ENCODE measurements around the gene MYO5B. TPM values are rescaled to one million over a fixed set of nuclear protein-coding genes. Genes with fewer than 3 reads are reported as not detected.

Gene MYO5B
- polyA plus RNA-seq, 1 donor from 2014 or later: 0.42 TPM

- no peaks in the 10 kb centered on the region for H3K79me2 ChIP-seq (replicated peaks; ENCODE audit: insufficient read depth, low read length)
- no peaks in the 10 kb centered on the region for H3K27me3 ChIP-seq (ENCODE audit: insufficient read depth, low read depth, low read length)
- no peak overlapping the region for H3K4me2 ChIP-seq (ENCODE audit: low read length)
- H3K9me2 ChIP-seq (ENCODE audit: insufficient read depth, low read length): no peaks in the 10 kb centered on the region
- no peaks in the 10 kb centered on the region for H3F3A ChIP-seq (ENCODE audit: insufficient read depth, low read length, poor library complexity, severe bottlenecking)
- no peak overlapping the region for H3K9ac ChIP-seq (ENCODE audit: low read length)
- H3K36me3 ChIP-seq (ENCODE audit: insufficient read depth, low read length): no peaks in the 10 kb centered on the region
- TF ChIP-seq CTCF (IDR thresholded peaks at IDR 0.05; ENCODE audit: poor library complexity, severe bottlenecking) (no peak), MXI1 (conservative IDR thresholded peaks at IDR 0.05; ENCODE audit: poor library complexity, severe bottlenecking) (no peak), SMC3 (conservative IDR thresholded peaks at IDR 0.05; ENCODE audit: poor library complexity) (no peak), EZH2 (IDR thresholded peaks at IDR 0.05; ENCODE audit: borderline replicate concordance, insufficient read depth, low read length, poor library complexity, severe bottlenecking) (no peak), REST (IDR thresholded peaks at IDR 0.05; ENCODE audit: borderline replicate concordance) (no peak), TAF1 (IDR thresholded peaks at IDR 0.05; ENCODE audit: low read depth) (no peak), EP300 (conservative IDR thresholded peaks at IDR 0.05; ENCODE audit: poor library complexity, severe bottlenecking) (no peak), POLR2AphosphoS5 (IDR thresholded peaks at IDR 0.05) (no peak), RAD21 (conservative IDR thresholded peaks at IDR 0.05) (no peak)
- H2AFZ ChIP-seq (ENCODE audit: low read depth, low read length): no peak overlapping the region
- no peaks in the 10 kb centered on the region for H4K20me1 ChIP-seq (ENCODE audit: insufficient read depth)
- H3K4me3 ChIP-seq (ENCODE audit: low read length): no peak overlapping the region
- H3K27ac ChIP-seq (ENCODE audit: low read length): no peak overlapping the region
- no peaks in the 10 kb centered on the region for H3K9me3 ChIP-seq (ENCODE audit: low read length)
Observed at GRCh38 chr18:50119296-50119695, 75.7 kb downstream of the MYO5B start.

GRCh38 chr18:50117863-50118262 is 77.1 kb downstream of the MYO5B start:
- no peak overlapping the region for H3K9ac ChIP-seq (ENCODE audit: low read length)
- no peak overlapping the region for H3K4me2 ChIP-seq (ENCODE audit: low read length)
- H3F3A ChIP-seq (ENCODE audit: insufficient read depth, low read length, poor library complexity, severe bottlenecking): no peaks in the 10 kb centered on the region
- no peaks in the 10 kb centered on the region for H3K79me2 ChIP-seq (replicated peaks; ENCODE audit: insufficient read depth, low read length)
- no peaks in the 10 kb centered on the region for H3K27me3 ChIP-seq (ENCODE audit: insufficient read depth, low read depth, low read length)
- H4K20me1 ChIP-seq (ENCODE audit: insufficient read depth): no peaks in the 10 kb centered on the region
- no peaks in the 10 kb centered on the region for H3K9me2 ChIP-seq (ENCODE audit: insufficient read depth, low read length)
- no peaks in the 10 kb centered on the region for H3K36me3 ChIP-seq (ENCODE audit: insufficient read depth, low read length)
- TF ChIP-seq EZH2 (IDR thresholded peaks at IDR 0.05; ENCODE audit: borderline replicate concordance, insufficient read depth, low read length, poor library complexity, severe bottlenecking) (no peak), CTCF (IDR thresholded peaks at IDR 0.05; ENCODE audit: poor library complexity, severe bottlenecking) (no peak), REST (IDR thresholded peaks at IDR 0.05; ENCODE audit: borderline replicate concordance) (no peak), POLR2AphosphoS5 (IDR thresholded peaks at IDR 0.05) (no peak), MXI1 (conservative IDR thresholded peaks at IDR 0.05; ENCODE audit: poor library complexity, severe bottlenecking) (no peak), TAF1 (IDR thresholded peaks at IDR 0.05; ENCODE audit: low read depth) (no peak), RAD21 (conservative IDR thresholded peaks at IDR 0.05) (no peak), EP300 (conservative IDR thresholded peaks at IDR 0.05; ENCODE audit: poor library complexity, severe bottlenecking) (no peak), SMC3 (conservative IDR thresholded peaks at IDR 0.05; ENCODE audit: poor library complexity) (no peak)
- no peak overlapping the region for H2AFZ ChIP-seq (ENCODE audit: low read depth, low read length)
- no peak overlapping the region for H3K27ac ChIP-seq (ENCODE audit: low read length)
- no peak overlapping the region for H3K4me3 ChIP-seq (ENCODE audit: low read length)
- H3K9me3 ChIP-seq (ENCODE audit: low read length): no peaks in the 10 kb centered on the region
